ENCODE measurements around the gene SYNM.
A peak's percentile ranks its signal among the peaks of the same experiment; 100 is the strongest.
"Not testable (repeated sequence)": the region's sequence is repeated elsewhere in the genome, so short reads cannot be mapped to it uniquely, and the experiment has no call there.

SYNM gene

GRCh38 chr15:99102332-99103235 lies 2.3 kb upstream of the SYNM start:
- DNase-seq (ENCODE audit: insufficient read length, low spot score) (no peak), FAIRE-seq (no peak)

- DNase-seq (ENCODE audit: insufficient read length, low spot score): no peak
- no peak for FAIRE-seq
Observed at GRCh38 chr15:99103279-99103678, 1.6 kb upstream of the SYNM start.

DNA sequence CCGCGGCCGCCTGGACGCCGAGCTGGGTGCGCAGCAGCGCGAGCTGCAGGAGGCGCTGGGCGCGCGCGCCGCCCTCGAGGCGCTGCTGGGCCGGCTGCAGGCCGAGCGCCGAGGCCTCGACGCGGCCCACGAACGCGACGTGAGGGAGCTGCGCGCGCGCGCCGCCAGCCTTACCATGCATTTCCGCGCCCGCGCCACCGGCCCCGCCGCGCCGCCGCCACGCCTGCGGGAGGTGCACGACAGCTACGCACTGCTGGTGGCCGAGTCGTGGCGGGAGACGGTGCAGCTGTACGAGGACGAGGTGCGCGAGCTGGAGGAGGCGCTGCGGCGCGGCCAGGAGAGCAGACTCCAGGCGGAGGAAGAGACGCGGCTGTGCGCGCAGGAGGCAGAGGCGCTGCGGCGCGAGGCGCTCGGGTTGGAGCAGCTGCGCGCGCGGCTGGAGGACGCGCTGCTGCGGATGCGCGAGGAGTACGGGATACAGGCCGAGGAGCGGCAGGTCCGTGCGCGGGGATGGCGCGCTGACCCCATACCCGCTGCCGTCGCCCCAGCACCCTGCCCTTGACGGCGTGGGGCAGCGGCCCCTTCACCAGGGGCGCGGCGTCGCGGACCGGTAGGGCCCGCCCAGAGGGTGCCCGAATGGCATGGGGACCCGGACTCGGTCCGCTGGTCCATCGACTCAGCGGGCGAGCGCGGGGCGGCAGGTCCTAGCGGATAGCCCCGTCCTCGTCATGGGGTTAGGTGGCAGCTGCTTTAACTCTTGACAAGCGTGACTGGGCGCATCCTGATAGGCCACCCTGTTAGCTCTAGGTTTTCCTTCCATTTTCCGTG lies 848 bp downstream of the SYNM start:
- DNase-seq (ENCODE audit: insufficient read length, low spot score): peak; percentile 41
- FAIRE-seq: peak; percentile 52

- FAIRE-seq (no peak), DNase-seq (ENCODE audit: insufficient read length, low spot score) (no peak)
Observed at GRCh38 chr15:99106417-99107220, 1.7 kb downstream of the SYNM start.

DNA sequence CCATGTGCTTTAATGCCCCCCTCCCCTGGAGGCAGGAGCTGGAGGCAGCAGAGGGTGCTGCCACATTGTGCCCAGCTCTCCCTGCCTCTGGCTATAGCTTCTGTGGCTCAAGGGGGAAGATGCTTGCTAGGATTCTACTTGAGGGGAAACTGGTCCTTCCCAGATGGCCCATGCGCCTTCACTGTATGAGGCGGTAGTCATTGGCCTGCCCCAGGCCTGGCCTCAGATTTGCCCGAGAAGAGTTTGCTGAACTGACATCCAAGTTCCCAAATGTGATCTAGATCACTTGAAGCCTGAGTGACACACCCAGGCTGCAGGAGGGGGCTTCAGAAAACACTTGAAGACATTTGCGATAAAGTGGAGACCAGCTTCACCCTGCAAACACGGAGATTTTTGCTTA lies 4.1 kb downstream of the SYNM start:
- no peak for FAIRE-seq
- DNase-seq (ENCODE audit: insufficient read length, low spot score): no peak

DNA sequence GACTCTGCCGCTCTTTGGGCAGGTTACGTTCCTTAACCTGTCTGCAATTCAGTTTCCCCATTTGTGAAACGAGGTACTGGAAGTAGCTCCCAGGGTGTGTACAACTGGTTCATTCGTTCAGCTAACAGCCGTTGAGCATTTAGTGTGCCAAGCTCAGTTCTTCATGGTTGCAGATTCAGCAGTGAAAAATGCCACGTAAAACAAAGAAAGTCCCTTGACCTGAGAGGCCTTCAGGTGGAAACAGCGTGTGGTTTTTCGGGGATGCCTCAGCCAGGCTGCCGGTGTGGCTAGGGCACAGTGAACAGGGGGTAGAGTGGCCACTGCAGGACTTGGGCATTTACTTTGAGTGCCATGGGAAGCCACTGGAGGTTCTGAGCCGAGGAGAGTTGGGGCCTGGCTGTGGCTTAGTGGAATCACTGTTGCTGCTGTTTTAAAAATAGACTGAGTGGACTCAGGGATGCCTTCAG lies 4.7 kb downstream of the SYNM start:
- FAIRE-seq: no peak
- no peak for DNase-seq (ENCODE audit: insufficient read length, low spot score)

DNA sequence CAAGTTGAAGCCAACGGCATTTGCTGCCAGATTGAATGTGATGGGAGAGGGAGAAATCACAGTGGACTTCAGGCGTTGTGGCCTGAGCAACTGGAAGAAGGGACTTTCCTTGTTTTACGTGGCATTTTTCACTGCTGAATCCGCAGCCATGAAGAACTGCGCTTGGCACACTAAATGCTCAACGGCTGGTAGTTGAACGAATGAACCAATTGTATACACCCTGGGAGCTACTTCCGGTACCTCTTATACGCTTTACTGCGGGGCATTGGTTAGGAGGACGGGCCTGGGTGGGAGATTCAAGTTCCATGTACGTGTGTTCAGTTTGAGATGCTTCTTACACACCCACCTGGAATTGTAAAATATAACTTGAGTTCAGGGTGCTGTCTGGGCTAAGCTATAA lies 5.2 kb downstream of the SYNM start:
- no peak for FAIRE-seq
- DNase-seq (ENCODE audit: insufficient read length, low spot score): no peak

- DNase-seq (ENCODE audit: insufficient read length, low spot score) (no peak), FAIRE-seq (no peak)
Observed at GRCh38 chr15:99110581-99111320, 5.9 kb downstream of the SYNM start.

- DNase-seq (ENCODE audit: insufficient read length, low spot score); FAIRE-seq: not testable (repeated sequence)
Observed at GRCh38 chr15:99111641-99112040, 6.8 kb downstream of the SYNM start.

GRCh38 chr15:99113547-99114271 lies 8.8 kb downstream of the SYNM start:
- DNase-seq (ENCODE audit: insufficient read length, low spot score) (no peak), FAIRE-seq (no peak)

- DNase-seq (ENCODE audit: insufficient read length, low spot score) (no peak), FAIRE-seq (no peak)
Observed at GRCh38 chr15:99114511-99115299, 9.8 kb downstream of the SYNM start.

DNA sequence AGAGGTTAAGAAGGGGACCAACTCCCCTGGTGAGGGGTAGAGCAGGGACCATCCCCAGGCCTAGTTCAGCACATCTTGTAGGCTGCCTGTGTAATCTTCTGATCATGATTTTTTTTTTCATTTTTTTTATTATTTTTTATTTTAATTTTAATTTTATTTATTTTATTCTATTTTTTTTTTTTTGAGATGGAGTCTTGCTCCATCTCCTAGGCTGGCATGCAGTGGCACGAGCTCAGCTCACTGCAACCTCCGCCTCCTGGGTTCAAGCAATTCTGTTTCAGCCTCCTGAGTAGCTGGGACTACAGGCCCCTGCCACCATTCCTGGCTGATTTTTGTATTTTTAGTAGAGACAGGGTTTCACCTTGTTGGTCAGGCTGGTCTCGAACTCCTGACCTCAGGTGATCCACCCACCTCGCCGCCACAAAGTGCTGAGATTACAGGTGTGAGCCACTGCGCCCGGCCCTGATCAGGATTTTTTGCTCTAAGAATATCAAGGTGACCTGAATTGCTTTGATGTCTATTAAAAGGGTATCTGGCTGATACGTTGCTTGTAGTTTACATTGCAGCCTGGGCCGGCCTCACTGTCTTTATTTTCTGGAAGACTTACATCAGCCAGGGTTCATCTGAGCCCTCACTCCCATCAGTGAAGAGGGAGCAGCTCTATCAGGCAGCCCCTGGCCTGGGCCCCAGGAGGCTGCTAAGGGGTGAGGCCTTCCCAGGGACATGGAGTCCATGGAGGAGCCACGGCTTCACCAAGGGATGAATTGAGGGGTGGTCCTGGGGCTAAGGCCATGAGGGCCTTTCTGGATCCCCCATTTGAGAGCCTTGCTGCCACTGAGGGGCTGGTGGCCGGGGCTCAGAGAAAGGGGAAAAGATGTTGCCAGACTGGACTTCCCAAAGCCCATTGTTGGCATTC lies 10.7 kb downstream of the SYNM start:
- FAIRE-seq: no peak
- DNase-seq (ENCODE audit: insufficient read length, low spot score): no peak

DNA sequence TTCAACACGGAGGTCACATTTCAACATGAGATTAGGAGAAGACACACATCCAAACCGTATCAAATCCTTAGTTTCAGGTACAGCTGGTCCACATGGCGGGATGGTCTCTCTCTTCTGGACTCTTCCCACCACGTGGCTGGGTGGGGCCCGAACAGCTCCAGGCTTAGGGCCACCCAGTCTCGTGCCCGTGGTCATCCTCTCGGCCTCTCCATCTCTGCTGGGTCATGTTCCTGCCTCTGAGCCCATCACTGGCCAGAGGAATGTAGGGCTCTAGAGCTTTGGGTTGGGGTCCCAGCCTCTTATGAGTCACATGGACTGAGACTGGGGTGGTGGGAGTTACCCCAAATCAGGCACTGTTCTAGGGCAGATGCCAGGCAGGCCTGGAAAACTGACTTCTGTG lies 12.2 kb downstream of the SYNM start:
- FAIRE-seq: no peak
- no peak for DNase-seq (ENCODE audit: insufficient read length, low spot score)

DNA sequence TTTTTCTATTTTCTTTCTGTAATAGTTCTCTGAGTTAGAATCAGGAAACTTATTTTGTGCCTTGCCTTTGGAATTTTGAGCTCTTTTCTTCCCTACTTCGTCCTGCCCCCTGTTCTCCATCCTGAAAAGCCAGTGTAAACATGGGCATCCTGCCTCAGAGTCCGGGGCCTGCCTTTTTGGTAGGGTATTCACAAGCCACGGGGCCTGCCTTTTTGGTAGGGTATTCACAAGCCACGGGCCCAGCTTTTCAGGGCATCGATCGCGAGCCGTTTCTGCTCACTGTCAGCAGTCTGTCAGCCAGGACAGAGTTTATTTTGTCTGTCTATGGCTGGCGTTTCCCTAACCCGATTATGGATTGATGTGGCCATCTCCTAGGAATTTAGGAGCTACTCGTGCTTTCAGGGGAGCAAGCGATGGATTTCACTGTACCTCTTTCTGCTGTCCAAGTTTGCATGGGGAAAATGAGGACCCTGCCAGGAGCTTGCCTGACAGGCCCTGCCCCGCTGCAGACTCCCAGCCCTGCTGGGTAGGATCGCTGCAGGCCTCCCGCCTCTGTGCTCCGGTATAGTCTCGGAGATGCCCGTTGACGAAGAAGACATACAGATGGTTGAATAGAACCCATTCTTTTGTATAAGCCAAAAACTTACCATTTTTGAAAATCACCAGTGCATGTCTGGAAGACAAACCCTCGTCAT lies 12.8 kb downstream of the SYNM start:
- DNase-seq (ENCODE audit: insufficient read length, low spot score) (no peak), FAIRE-seq (no peak)

- FAIRE-seq: no peak
- no peak for DNase-seq (ENCODE audit: insufficient read length, low spot score)
Observed at GRCh38 chr15:99118258-99118632, 13.4 kb downstream of the SYNM start.

- no peak for FAIRE-seq
- no peak for DNase-seq (ENCODE audit: insufficient read length, low spot score)
Observed at GRCh38 chr15:99118801-99119546, 14.1 kb downstream of the SYNM start.

All from HTR-8/SVneo (cell line).